Measurements from ENCODE around the gene LRCOL1.

DNA sequence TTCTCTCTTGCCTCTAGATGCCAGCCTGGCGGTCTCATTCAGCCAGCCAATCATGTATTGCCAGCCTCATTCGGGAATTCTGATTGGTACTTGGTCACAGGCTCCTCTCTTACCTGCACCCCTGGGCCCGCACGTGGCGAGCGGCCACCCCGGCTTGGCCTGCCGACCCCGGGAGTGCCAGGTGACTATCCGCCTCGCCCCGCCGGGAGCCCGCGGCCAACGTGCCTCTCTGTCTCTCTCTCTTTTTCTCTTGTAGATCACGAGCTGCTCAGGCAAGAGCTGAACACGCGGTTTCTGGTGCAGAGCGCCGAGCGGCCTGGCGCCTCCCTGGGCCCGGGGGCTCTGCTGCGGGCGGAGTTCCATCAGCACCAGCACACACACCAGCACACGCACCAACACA lies 39.3 kb downstream of the LRCOL1 start:
- TF ChIP-seq CTCF (IDR thresholded peaks at IDR 0.05 in 2 of 3, conservative IDR thresholded peaks at IDR 0.05 in 1 of 3; ENCODE audit: borderline replicate concordance in 1 of 3, insufficient read depth in 1 of 3, low read depth in 2 of 3, low read length in 2 of 3), result no peak
- no peak for TF ChIP-seq ZFX (IDR thresholded peaks at IDR 0.05)
- TF ChIP-seq EGR1 (IDR thresholded peaks at IDR 0.05; ENCODE audit: low read depth), result no peak
- TF ChIP-seq ELF1 (IDR thresholded peaks at IDR 0.05; ENCODE audit: borderline replicate concordance, low read depth), result no peak
